ENCODE measurements around the gene PCDHGB4. TPM values are rescaled to one million over a fixed set of nuclear protein-coding genes. Genes with fewer than 3 reads are reported as not detected.

PCDHGB4 gene
- total RNA-seq, 2 experiments from 2014 or later, result 6.9 to 9.3 TPM

DNA sequence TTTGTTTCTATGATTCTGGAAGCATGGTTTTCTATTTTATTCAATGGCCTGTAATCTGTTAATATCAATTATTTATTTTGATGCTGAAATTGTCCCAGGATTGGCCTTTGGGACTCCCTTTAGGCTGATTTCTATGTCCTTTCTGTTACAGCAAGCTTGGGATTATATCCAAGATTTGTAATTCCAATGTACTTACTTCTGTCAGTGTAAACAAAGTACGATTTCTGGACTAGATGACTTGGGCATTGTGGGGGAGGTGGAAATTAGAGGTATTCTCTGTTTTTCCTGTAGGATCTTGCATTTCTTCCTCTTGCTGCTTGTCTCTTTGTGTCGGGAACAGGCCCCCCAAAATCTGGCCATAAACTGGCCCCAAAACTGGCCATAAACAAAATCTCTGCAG, 46.5 kb downstream of the PCDHGB4 start:
- ChIA-PET CTCF (ENCODE audit: unreplicated experiment) (no interaction called here), POLR2A (no interaction called here)
- H3K4me3 ChIP-seq (ENCODE audit: low read depth, low read length, poor library complexity, severe bottlenecking), result no peak overlapping the region
- intact Hi-C loops (cut with micrococcal nuclease; ENCODE audit: unreplicated experiment), result no loop called here
- no peaks in the 10 kb centered on the region for H4K20me1 ChIP-seq (ENCODE audit: insufficient read depth, low read length)
- no peak overlapping the region for H3K4me2 ChIP-seq (ENCODE audit: low read length)
- no TSS peak for BruUV-seq (replicated peaks)
- H3K27ac ChIP-seq (ENCODE audit: low read depth, low read length, poor library complexity, severe bottlenecking), result no peak overlapping the region
- no peaks in the 10 kb centered on the region for H3K79me2 ChIP-seq (ENCODE audit: insufficient read depth, low read depth, low read length)
- H3K9me2 ChIP-seq (ENCODE audit: insufficient read depth, low read length), result no peaks in the 10 kb centered on the region
- H3K9me3 ChIP-seq (ENCODE audit: low read length), result no peaks in the 10 kb centered on the region
- H2AFZ ChIP-seq (ENCODE audit: low read length), result no peak overlapping the region
- no peak for DNase-seq (ENCODE audit: low spot score)
- TF ChIP-seq, protein P1, sequence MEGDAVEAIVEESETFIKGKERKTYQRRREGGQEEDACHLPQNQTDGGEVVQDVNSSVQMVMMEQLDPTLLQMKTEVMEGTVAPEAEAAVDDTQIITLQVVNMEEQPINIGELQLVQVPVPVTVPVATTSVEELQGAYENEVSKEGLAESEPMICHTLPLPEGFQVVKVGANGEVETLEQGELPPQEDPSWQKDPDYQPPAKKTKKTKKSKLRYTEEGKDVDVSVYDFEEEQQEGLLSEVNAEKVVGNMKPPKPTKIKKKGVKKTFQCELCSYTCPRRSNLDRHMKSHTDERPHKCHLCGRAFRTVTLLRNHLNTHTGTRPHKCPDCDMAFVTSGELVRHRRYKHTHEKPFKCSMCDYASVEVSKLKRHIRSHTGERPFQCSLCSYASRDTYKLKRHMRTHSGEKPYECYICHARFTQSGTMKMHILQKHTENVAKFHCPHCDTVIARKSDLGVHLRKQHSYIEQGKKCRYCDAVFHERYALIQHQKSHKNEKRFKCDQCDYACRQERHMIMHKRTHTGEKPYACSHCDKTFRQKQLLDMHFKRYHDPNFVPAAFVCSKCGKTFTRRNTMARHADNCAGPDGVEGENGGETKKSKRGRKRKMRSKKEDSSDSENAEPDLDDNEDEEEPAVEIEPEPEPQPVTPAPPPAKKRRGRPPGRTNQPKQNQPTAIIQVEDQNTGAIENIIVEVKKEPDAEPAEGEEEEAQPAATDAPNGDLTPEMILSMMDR (conservative IDR thresholded peaks at IDR 0.05; ENCODE audit: low read length), result no peak
- no peak for TF ChIP-seq EZH2phosphoT487 (IDR thresholded peaks at IDR 0.05; ENCODE audit: borderline replicate concordance, low read depth, low read length)
- no peaks in the 10 kb centered on the region for H3K4me1 ChIP-seq (ENCODE audit: insufficient read depth, low read length, poor library complexity, severe bottlenecking)
- H3K36me3 ChIP-seq (ENCODE audit: insufficient read depth, low read length), result no peaks in the 10 kb centered on the region

DNA sequence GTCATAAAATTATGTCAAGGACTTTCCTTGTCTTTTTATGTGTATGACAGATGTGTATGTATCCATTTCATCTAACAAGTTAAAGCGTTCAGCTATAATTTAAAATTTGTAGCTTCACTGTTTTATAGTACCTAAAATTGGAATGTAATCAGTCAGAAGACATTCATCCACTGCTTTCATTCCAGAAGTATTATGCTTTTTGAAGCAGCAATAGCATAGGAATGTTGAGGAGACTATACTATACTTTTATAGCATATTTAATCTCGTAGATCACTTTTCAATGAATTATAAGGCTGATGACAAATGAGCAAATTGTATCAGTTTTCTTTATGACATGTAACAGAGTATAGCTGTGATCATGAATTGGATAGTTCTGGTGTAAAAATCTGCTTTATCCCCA, 49.7 kb downstream of the PCDHGB4 start:
- H3K79me2 ChIP-seq (ENCODE audit: insufficient read depth, low read depth, low read length), result no peaks in the 10 kb centered on the region
- H4K20me1 ChIP-seq (ENCODE audit: insufficient read depth, low read length), result no peaks in the 10 kb centered on the region
- H2AFZ ChIP-seq (ENCODE audit: low read length), result no peak overlapping the region
- ChIA-PET CTCF (ENCODE audit: unreplicated experiment) (no interaction called here), POLR2A (interaction anchor here (0.6 to 1.1 kb wide), 3 partner anchors 61 to 127 kb away, joined by 3 to 4 read pairs (median 3); no protein-coding TSS in a partner anchor)
- intact Hi-C loops (cut with micrococcal nuclease; ENCODE audit: unreplicated experiment), result no loop called here
- no peaks in the 10 kb centered on the region for H3K36me3 ChIP-seq (ENCODE audit: insufficient read depth, low read length)
- peaks cover 2% of the 10 kb centered on the region for H3K4me1 ChIP-seq (ENCODE audit: insufficient read depth, low read length, poor library complexity, severe bottlenecking)
- H3K27ac ChIP-seq (ENCODE audit: low read depth, low read length, poor library complexity, severe bottlenecking), result no peak overlapping the region
- DNase-seq (ENCODE audit: low spot score), result no peak
- TF ChIP-seq EZH2phosphoT487 (IDR thresholded peaks at IDR 0.05; ENCODE audit: borderline replicate concordance, low read depth, low read length), result no peak
- TF ChIP-seq, protein P1 (conservative IDR thresholded peaks at IDR 0.05; ENCODE audit: low read length), result no peak
- BruUV-seq (replicated peaks), result no TSS peak
- no peak overlapping the region for H3K4me2 ChIP-seq (ENCODE audit: low read length)
- H3K4me3 ChIP-seq (ENCODE audit: low read depth, low read length, poor library complexity, severe bottlenecking), result no peak overlapping the region
- H3K9me3 ChIP-seq (ENCODE audit: low read length), result no peaks in the 10 kb centered on the region
- no peaks in the 10 kb centered on the region for H3K9me2 ChIP-seq (ENCODE audit: insufficient read depth, low read length)

DNA sequence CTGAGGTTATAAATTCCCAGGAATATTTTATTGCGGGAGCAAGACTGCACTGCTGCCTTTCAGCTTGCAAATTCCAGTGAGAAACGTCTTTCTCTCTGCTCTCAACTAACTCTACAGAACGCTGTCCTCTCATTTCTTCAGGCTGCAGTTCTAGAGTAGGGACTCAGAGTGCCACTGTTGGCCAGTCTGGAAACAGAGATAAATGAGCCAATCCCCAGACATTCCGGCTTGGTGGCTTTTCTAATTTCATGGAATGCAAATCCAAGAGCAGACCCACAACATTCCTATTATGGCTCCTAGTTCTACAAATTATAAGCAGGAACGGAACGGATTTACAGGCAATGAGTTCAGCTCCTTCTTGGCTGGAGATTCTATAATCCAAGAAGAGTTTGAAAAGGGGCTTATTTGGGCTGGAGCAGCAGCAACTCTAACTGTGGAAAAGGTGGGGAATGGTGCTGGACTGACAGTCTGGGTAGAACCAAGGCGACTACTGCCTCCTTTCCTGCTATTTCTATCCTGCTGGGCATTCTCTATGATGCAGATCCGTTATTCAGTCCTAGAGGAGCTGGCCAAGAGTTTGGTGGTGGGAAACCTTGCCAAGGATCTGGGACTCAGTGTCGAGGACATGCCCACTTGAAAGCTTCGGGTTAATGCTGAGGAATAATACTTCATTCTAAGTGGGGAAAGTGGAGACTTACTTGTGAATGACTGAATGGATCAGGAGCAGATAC, 52.1 kb downstream of the PCDHGB4 start:
- Histone ChIP-seq H3K4me2 (ENCODE audit: low read length) (no peak overlapping the region), H3K4me1 (ENCODE audit: insufficient read depth, low read length, poor library complexity, severe bottlenecking) (peaks cover 14% of the 10 kb centered on the region), H4K20me1 (ENCODE audit: insufficient read depth, low read length) (no peaks in the 10 kb centered on the region), H3K9me2 (ENCODE audit: insufficient read depth, low read length) (no peaks in the 10 kb centered on the region), H3K4me3 (ENCODE audit: low read depth, low read length, poor library complexity, severe bottlenecking) (no peak overlapping the region), H3K79me2 (ENCODE audit: insufficient read depth, low read depth, low read length) (no peaks in the 10 kb centered on the region), H2AFZ (ENCODE audit: low read length) (no peak overlapping the region), H3K27ac (ENCODE audit: low read depth, low read length, poor library complexity, severe bottlenecking) (no peak overlapping the region), H3K9me3 (ENCODE audit: low read length) (no peaks in the 10 kb centered on the region), H3K36me3 (ENCODE audit: insufficient read depth, low read length) (no peaks in the 10 kb centered on the region)
- TF ChIP-seq, protein P1 (conservative IDR thresholded peaks at IDR 0.05; ENCODE audit: low read length), result no peak
- TF ChIP-seq EZH2phosphoT487 (IDR thresholded peaks at IDR 0.05; ENCODE audit: borderline replicate concordance, low read depth, low read length), result no peak
- BruUV-seq (replicated peaks), result no TSS peak
- intact Hi-C loops (cut with micrococcal nuclease; ENCODE audit: unreplicated experiment), result no loop called here
- CTCF ChIA-PET (ENCODE audit: unreplicated experiment), result no interaction called here
- POLR2A ChIA-PET, result interaction anchor here (0.5 kb wide), 1 partner anchor 795 kb away, joined by 3 read pairs; no protein-coding TSS in a partner anchor
- DNase-seq (ENCODE audit: low spot score), result no peak
